ENCODE measurements around the gene RUNX1.

RUNX1 gene

GRCh38 chr21:34988139-34988538 lies 61.0 kb downstream of the RUNX1 start:
- no peak overlapping the region for H3K9ac ChIP-seq (ENCODE audit: low read depth, low read length)
- H3K27me3 ChIP-seq (ENCODE audit: control insufficient read depth, insufficient read depth, low read length), result no peaks in the 10 kb centered on the region
- H3K4me1 ChIP-seq (ENCODE audit: control insufficient read depth, insufficient read depth, low read length), result peaks cover 47% of the 10 kb centered on the region
- no peak overlapping the region for H3K4me3 ChIP-seq (ENCODE audit: low read length)
- H3K36me3 ChIP-seq (ENCODE audit: insufficient read depth, low read length), result no peaks in the 10 kb centered on the region
- no peak overlapping the region for H3K4me2 ChIP-seq (ENCODE audit: low read length)
- no peaks in the 10 kb centered on the region for H3K9me3 ChIP-seq (replicated peaks; ENCODE audit: low read length)

GRCh38 chr21:34987501-34988072 lies 61.5 kb downstream of the RUNX1 start:
- H3K4me2 ChIP-seq (ENCODE audit: low read length), result peak overlapping the region; percentile 42
- H3K27me3 ChIP-seq (ENCODE audit: control insufficient read depth, insufficient read depth, low read length), result no peaks in the 10 kb centered on the region
- peak overlapping the region; percentile 43 for H3K9ac ChIP-seq (ENCODE audit: low read depth, low read length)
- H3K4me1 ChIP-seq (ENCODE audit: control insufficient read depth, insufficient read depth, low read length), result peaks cover 47% of the 10 kb centered on the region
- no peak overlapping the region for H3K4me3 ChIP-seq (ENCODE audit: low read length)
- no peaks in the 10 kb centered on the region for H3K36me3 ChIP-seq (ENCODE audit: insufficient read depth, low read length)
- no peaks in the 10 kb centered on the region for H3K9me3 ChIP-seq (replicated peaks; ENCODE audit: low read length)

GRCh38 chr21:34986561-34987500 lies 62.3 kb downstream of the RUNX1 start:
- Histone ChIP-seq H3K36me3 (ENCODE audit: insufficient read depth, low read length) (no peaks in the 10 kb centered on the region), H3K4me2 (ENCODE audit: low read length) (peak overlapping the region; percentile 42), H3K9ac (ENCODE audit: low read depth, low read length) (peak overlapping the region; percentile 43), H3K4me1 (ENCODE audit: control insufficient read depth, insufficient read depth, low read length) (peaks cover 55% of the 10 kb centered on the region), H3K9me3 (replicated peaks; ENCODE audit: low read length) (no peaks in the 10 kb centered on the region), H3K4me3 (ENCODE audit: low read length) (no peak overlapping the region), H3K27me3 (ENCODE audit: control insufficient read depth, insufficient read depth, low read length) (no peaks in the 10 kb centered on the region)

- no peak overlapping the region for H3K4me3 ChIP-seq (ENCODE audit: low read length)
- no peaks in the 10 kb centered on the region for H3K36me3 ChIP-seq (ENCODE audit: insufficient read depth, low read length)
- no peak overlapping the region for H3K4me2 ChIP-seq (ENCODE audit: low read length)
- peaks cover 57% of the 10 kb centered on the region for H3K4me1 ChIP-seq (ENCODE audit: control insufficient read depth, insufficient read depth, low read length)
- no peaks in the 10 kb centered on the region for H3K27me3 ChIP-seq (ENCODE audit: control insufficient read depth, insufficient read depth, low read length)
- no peak overlapping the region for H3K9ac ChIP-seq (ENCODE audit: low read depth, low read length)
- H3K9me3 ChIP-seq (replicated peaks; ENCODE audit: low read length), result no peaks in the 10 kb centered on the region
Measured at GRCh38 chr21:34984356-34985058, 64.6 kb downstream of the RUNX1 start.

- Histone ChIP-seq H3K4me2 (ENCODE audit: low read length) (peak overlapping the region; percentile 57), H3K4me3 (ENCODE audit: low read length) (peak overlapping the region; percentile 12), H3K27me3 (ENCODE audit: control insufficient read depth, insufficient read depth, low read length) (no peaks in the 10 kb centered on the region), H3K36me3 (ENCODE audit: insufficient read depth, low read length) (no peaks in the 10 kb centered on the region), H3K9ac (ENCODE audit: low read depth, low read length) (peak overlapping the region; percentile 58), H3K4me1 (ENCODE audit: control insufficient read depth, insufficient read depth, low read length) (peaks cover 57% of the 10 kb centered on the region), H3K9me3 (replicated peaks; ENCODE audit: low read length) (no peaks in the 10 kb centered on the region)
Measured at GRCh38 chr21:34983680-34984086, 65.4 kb downstream of the RUNX1 start.

- no peaks in the 10 kb centered on the region for H3K36me3 ChIP-seq (ENCODE audit: insufficient read depth, low read length)
- H3K4me3 ChIP-seq (ENCODE audit: low read length), result no peak overlapping the region
- H3K4me2 ChIP-seq (ENCODE audit: low read length), result no peak overlapping the region
- peaks cover 39% of the 10 kb centered on the region for H3K4me1 ChIP-seq (ENCODE audit: control insufficient read depth, insufficient read depth, low read length)
- H3K9me3 ChIP-seq (replicated peaks; ENCODE audit: low read length), result no peaks in the 10 kb centered on the region
- no peak overlapping the region for H3K9ac ChIP-seq (ENCODE audit: low read depth, low read length)
- no peaks in the 10 kb centered on the region for H3K27me3 ChIP-seq (ENCODE audit: control insufficient read depth, insufficient read depth, low read length)
Measured at GRCh38 chr21:34981791-34982190, 67.3 kb downstream of the RUNX1 start.

GRCh38 chr21:34980423-34981115 lies 68.5 kb downstream of the RUNX1 start:
- no peaks in the 10 kb centered on the region for H3K36me3 ChIP-seq (ENCODE audit: insufficient read depth, low read length)
- no peak overlapping the region for H3K4me3 ChIP-seq (ENCODE audit: low read length)
- no peaks in the 10 kb centered on the region for H3K27me3 ChIP-seq (ENCODE audit: control insufficient read depth, insufficient read depth, low read length)
- H3K9ac ChIP-seq (ENCODE audit: low read depth, low read length), result no peak overlapping the region
- H3K4me1 ChIP-seq (ENCODE audit: control insufficient read depth, insufficient read depth, low read length), result peaks cover 31% of the 10 kb centered on the region
- H3K4me2 ChIP-seq (ENCODE audit: low read length), result no peak overlapping the region
- H3K9me3 ChIP-seq (replicated peaks; ENCODE audit: low read length), result no peaks in the 10 kb centered on the region

- Histone ChIP-seq H3K4me2 (ENCODE audit: low read length) (no peak overlapping the region), H3K9ac (ENCODE audit: low read depth, low read length) (no peak overlapping the region), H3K4me1 (ENCODE audit: control insufficient read depth, insufficient read depth, low read length) (peaks cover 26% of the 10 kb centered on the region), H3K36me3 (ENCODE audit: insufficient read depth, low read length) (no peaks in the 10 kb centered on the region), H3K27me3 (ENCODE audit: control insufficient read depth, insufficient read depth, low read length) (no peaks in the 10 kb centered on the region), H3K9me3 (replicated peaks; ENCODE audit: low read length) (no peaks in the 10 kb centered on the region), H3K4me3 (ENCODE audit: low read length) (no peak overlapping the region)
Measured at GRCh38 chr21:34979383-34979782, 69.7 kb downstream of the RUNX1 start.

- no peak overlapping the region for H3K4me2 ChIP-seq (ENCODE audit: low read length)
Measured at GRCh38 chr21:34977333-34977732, 71.8 kb downstream of the RUNX1 start.

GRCh38 chr21:34974162-34974981 lies 74.7 kb downstream of the RUNX1 start:
- no peaks in the 10 kb centered on the region for H3K4me1 ChIP-seq (ENCODE audit: control insufficient read depth, insufficient read depth, low read length)
- no peaks in the 10 kb centered on the region for H3K9me3 ChIP-seq (replicated peaks; ENCODE audit: low read length)
- no peak overlapping the region for H3K9ac ChIP-seq (ENCODE audit: low read depth, low read length)
- H3K4me3 ChIP-seq (ENCODE audit: low read length), result no peak overlapping the region
- no peaks in the 10 kb centered on the region for H3K27me3 ChIP-seq (ENCODE audit: control insufficient read depth, insufficient read depth, low read length)
- H3K4me2 ChIP-seq (ENCODE audit: low read length), result no peak overlapping the region
- no peaks in the 10 kb centered on the region for H3K36me3 ChIP-seq (ENCODE audit: insufficient read depth, low read length)

More at GRCh38 chr21:34977333-34977732, 71.8 kb downstream of the RUNX1 start:
- no peak overlapping the region for H3K4me3 ChIP-seq (ENCODE audit: low read length)
- no peaks in the 10 kb centered on the region for H3K27me3 ChIP-seq (ENCODE audit: control insufficient read depth, insufficient read depth, low read length)
- H3K9ac ChIP-seq (ENCODE audit: low read depth, low read length), result no peak overlapping the region
- no peaks in the 10 kb centered on the region for H3K9me3 ChIP-seq (replicated peaks; ENCODE audit: low read length)
- no peaks in the 10 kb centered on the region for H3K36me3 ChIP-seq (ENCODE audit: insufficient read depth, low read length)
- peaks cover 7% of the 10 kb centered on the region for H3K4me1 ChIP-seq (ENCODE audit: control insufficient read depth, insufficient read depth, low read length)

Measured in skeletal muscle satellite cell (primary cell).